ENCODE measurements around the gene UNC119B. TPM values are rescaled to one million over a fixed set of nuclear protein-coding genes. Genes with fewer than 3 reads are reported as not detected.
A peak's percentile ranks its signal among the peaks of the same experiment; 100 is the strongest.

The UNC119B gene
- total RNA-seq, 4 donors from 2014 or later = 16.8 to 23.5 (median 18.1) TPM

DNA sequence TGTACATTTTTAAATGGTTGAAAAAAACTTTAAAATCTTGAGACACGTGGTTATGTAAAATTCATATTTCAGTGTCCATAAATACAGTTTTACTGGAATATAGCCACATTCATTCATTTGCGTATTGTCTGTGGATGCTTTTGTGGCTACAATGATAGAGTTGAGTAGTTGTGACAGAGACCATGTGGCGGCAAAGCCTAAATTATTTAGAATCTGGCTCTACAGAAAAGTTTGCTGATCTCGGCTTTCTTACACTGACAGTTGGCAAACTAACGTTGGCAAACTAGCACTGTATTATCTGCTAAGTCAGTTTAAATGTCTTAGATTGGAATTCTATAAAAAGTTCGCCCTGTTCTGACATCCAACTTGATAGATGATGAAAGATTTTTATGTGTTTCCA lies 2.4 kb downstream of the UNC119B start:
- H3K4me3 ChIP-seq = no peak overlapping the region
- H3K9me3 ChIP-seq = no peaks in the 10 kb centered on the region
- no peak overlapping the region for H3K27ac ChIP-seq
- TF ChIP-seq, protein P1, sequence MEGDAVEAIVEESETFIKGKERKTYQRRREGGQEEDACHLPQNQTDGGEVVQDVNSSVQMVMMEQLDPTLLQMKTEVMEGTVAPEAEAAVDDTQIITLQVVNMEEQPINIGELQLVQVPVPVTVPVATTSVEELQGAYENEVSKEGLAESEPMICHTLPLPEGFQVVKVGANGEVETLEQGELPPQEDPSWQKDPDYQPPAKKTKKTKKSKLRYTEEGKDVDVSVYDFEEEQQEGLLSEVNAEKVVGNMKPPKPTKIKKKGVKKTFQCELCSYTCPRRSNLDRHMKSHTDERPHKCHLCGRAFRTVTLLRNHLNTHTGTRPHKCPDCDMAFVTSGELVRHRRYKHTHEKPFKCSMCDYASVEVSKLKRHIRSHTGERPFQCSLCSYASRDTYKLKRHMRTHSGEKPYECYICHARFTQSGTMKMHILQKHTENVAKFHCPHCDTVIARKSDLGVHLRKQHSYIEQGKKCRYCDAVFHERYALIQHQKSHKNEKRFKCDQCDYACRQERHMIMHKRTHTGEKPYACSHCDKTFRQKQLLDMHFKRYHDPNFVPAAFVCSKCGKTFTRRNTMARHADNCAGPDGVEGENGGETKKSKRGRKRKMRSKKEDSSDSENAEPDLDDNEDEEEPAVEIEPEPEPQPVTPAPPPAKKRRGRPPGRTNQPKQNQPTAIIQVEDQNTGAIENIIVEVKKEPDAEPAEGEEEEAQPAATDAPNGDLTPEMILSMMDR (IDR thresholded peaks at IDR 0.05) = no peak
- TF ChIP-seq POLR2A (IDR thresholded peaks at IDR 0.05) = no peak
- DNase-seq = no peak
- no peaks in the 10 kb centered on the region for H3K27me3 ChIP-seq
- peaks cover 0 to 32% (median 0%) of the 10 kb centered on the region in 3 donors for H3K36me3 ChIP-seq
- peaks cover 0 to 30% (median 2%) of the 10 kb centered on the region in 4 donors for H3K4me1 ChIP-seq

DNA sequence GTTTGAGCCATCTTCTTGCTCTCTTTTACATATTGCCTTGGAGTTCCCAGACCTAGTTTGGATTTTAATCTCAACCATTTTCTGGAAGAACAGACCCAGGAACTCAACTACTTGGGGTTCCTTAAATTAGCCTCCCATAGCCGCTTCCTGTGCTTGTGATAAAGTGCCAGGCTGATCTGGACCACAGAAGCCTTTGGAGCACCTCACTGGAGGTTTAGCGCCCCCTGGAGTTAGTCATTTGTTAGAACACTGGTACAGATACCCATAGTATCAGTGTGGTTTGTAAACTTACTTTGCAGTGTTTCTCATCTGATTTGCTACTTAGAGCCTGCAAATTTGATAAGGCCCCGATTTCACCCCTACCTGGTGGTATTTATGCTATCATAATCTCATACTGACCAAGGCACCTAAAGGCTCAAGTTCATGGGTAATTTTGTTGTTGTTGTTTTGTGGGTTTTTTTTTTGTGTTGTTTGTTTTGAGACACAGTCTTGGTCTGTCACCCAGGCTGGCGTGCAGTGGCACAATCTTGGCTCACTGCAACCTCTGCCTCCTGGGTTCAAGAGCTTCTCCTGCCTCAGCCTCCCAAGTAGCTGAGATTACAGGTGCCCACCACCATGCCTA lies 3.7 kb downstream of the UNC119B start:
- Histone ChIP-seq H3K9me3 (no peaks in the 10 kb centered on the region), H3K36me3 (peaks cover 0 to 45% (median 0%) of the 10 kb centered on the region in 3 donors), H3K27ac (no peak overlapping the region), H3K4me1 (peaks cover 0 to 40% (median 2%) of the 10 kb centered on the region in 4 donors), H3K4me3 (no peak overlapping the region), H3K27me3 (no peaks in the 10 kb centered on the region)
- TF ChIP-seq, protein P1 (IDR thresholded peaks at IDR 0.05) = peak; percentile 51 to 90 (median 88)
- TF ChIP-seq POLR2A (IDR thresholded peaks at IDR 0.05) = no peak
- DNase-seq = peak in 2 of 3 donors; percentile 71 to 84

DNA sequence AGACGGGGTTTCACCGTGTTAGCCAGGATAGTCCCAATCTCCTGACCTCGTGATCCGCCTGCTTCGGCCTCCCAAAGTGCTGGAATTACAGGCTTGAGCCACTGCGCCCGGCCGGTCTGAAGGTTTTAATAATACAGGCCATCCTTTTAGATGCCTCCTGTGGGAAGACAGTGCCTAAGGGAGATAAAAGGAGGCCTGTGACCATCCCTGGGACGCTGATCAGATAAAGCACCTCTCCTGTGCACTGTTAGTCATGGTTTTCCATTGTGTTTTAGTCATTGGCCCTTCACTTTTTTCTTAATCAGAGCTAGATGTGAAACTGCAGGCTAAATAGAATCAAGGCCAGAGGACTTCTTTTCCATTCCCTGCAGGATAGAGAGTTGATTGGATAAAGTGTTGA lies 7.8 kb downstream of the UNC119B start:
- Histone ChIP-seq H3K9me3 (no peaks in the 10 kb centered on the region), H3K4me1 (peaks cover 0 to 34% (median 2%) of the 10 kb centered on the region in 4 donors), H3K27me3 (no peaks in the 10 kb centered on the region), H3K27ac (peak overlapping the region in 1 of 4 donors; percentile 86), H3K36me3 (peaks cover 0 to 84% (median 0%) of the 10 kb centered on the region in 3 donors), H3K4me3 (no peak overlapping the region)
- no peak for DNase-seq
- no peak for TF ChIP-seq POLR2A (IDR thresholded peaks at IDR 0.05)
- TF ChIP-seq, protein P1 (IDR thresholded peaks at IDR 0.05) = no peak

DNA sequence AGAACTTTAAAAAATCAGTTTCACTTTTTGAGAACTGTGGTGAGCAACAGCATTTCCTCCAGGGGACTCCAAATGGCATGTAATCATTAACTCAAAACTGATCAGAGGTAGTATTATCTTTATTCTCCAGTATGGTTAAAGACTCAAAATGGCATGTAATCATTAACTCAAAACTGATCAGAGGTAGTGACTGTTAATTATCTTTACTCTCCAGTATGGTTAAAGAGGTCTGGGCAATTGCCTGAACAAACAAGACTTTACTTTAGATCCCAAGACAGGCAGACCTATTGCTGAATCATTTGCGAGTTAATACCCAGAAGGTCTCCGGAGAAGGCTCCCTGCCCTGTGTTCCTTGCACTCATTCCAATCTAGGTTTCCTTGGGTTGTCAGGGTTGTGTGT lies 8.8 kb downstream of the UNC119B start:
- Histone ChIP-seq H3K4me1 (peaks cover 0 to 34% (median 2%) of the 10 kb centered on the region in 4 donors), H3K36me3 (peaks cover 0 to 85% (median 0%) of the 10 kb centered on the region in 3 donors), H3K27me3 (no peaks in the 10 kb centered on the region), H3K9me3 (no peaks in the 10 kb centered on the region), H3K27ac (peak overlapping the region in 3 of 4 donors; percentile 30 to 86 (median 75)), H3K4me3 (peak overlapping the region in 1 of 4 donors; percentile 2)
- TF ChIP-seq, protein P1 (IDR thresholded peaks at IDR 0.05) = no peak
- peak in 1 of 2 donors; percentile 53 for TF ChIP-seq POLR2A (IDR thresholded peaks at IDR 0.05)
- no peak for DNase-seq

DNA sequence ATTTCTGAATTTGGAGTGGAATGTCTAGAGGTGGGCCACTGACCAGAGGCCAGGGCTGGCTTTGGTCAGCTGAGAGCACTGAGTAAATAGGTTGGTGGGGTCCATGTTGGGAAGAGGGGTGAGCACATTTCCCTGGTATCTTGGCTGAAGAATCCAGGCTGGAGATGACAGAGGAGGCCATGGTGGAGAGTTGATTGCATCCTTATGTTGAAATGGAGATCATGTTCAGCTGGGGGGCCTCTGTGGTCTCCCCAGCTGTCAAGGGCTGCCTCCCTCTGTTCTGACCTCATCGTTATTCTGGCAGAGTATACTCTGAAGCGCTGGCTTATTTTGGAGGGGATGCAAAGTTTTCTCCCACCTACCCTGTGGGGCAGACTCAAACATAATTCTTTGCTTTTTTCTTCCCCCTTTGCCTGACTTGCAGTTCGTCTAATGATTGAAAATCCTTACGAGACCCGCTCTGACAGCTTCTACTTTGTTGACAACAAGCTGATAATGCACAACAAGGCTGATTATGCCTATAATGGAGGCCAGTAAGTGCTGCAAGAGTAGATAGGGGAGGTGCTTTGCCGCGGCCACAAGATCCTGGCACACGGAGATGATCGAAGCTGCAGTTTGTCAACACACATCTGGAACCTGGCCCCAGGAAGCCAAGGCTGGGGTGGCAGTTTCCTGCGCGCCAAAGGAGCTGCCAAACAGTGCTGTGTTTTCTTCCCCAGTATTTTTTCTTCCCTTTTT lies 9.4 kb downstream of the UNC119B start:
- TF ChIP-seq, protein P1 (IDR thresholded peaks at IDR 0.05) = no peak
- TF ChIP-seq POLR2A (IDR thresholded peaks at IDR 0.05) = no peak
- Histone ChIP-seq H3K4me3 (peak overlapping the region in 1 of 4 donors; percentile 2), H3K27me3 (no peaks in the 10 kb centered on the region), H3K36me3 (peaks cover 0 to 80% (median 0%) of the 10 kb centered on the region in 3 donors), H3K9me3 (no peaks in the 10 kb centered on the region), H3K27ac (peak overlapping the region in 3 of 4 donors; percentile 30 to 86 (median 75)), H3K4me1 (peaks cover 0 to 34% (median 2%) of the 10 kb centered on the region in 4 donors)
- DNase-seq = no peak

All from Peyer's patch (tissue), 4 donors.